Measurements from ENCODE around the gene MEG3.

GRCh38 chr14:100844082-100844408 lies 18.1 kb downstream of the MEG3 start:
- TF ChIP-seq CTCF (conservative IDR thresholded peaks at IDR 0.05; ENCODE audit: low read depth, low read length) (no peak), MAFK (IDR thresholded peaks at IDR 0.05; ENCODE audit: low read depth, low read length) (no peak), FOS (IDR thresholded peaks at IDR 0.05; ENCODE audit: low read depth, low read length) (no peak), SMC3 (IDR thresholded peaks at IDR 0.05; ENCODE audit: low read depth, low read length) (no peak), RCOR1 (IDR thresholded peaks at IDR 0.05; ENCODE audit: insufficient replicate concordance, low read length) (no peak)
